GM21360 (cell line): ENCODE results near the gene STEAP3.
A peak's percentile ranks its signal among the peaks of the same experiment; 100 is the strongest.
"Not testable (repeated sequence)": the region's sequence is repeated elsewhere in the genome, so short reads cannot be mapped to it uniquely, and the experiment has no call there.

ENCODE experiments used
- ATAC-seq: cut with Tn5 transposase; IDR thresholded peaks from one replicate; pipeline ENCODE4 v1.9.1; 2021; ENCODE audit warnings: mild to moderate bottlenecking, moderate library complexity; ENCODE audit not compliant: unreplicated experiment

STEAP3 gene

DNA sequence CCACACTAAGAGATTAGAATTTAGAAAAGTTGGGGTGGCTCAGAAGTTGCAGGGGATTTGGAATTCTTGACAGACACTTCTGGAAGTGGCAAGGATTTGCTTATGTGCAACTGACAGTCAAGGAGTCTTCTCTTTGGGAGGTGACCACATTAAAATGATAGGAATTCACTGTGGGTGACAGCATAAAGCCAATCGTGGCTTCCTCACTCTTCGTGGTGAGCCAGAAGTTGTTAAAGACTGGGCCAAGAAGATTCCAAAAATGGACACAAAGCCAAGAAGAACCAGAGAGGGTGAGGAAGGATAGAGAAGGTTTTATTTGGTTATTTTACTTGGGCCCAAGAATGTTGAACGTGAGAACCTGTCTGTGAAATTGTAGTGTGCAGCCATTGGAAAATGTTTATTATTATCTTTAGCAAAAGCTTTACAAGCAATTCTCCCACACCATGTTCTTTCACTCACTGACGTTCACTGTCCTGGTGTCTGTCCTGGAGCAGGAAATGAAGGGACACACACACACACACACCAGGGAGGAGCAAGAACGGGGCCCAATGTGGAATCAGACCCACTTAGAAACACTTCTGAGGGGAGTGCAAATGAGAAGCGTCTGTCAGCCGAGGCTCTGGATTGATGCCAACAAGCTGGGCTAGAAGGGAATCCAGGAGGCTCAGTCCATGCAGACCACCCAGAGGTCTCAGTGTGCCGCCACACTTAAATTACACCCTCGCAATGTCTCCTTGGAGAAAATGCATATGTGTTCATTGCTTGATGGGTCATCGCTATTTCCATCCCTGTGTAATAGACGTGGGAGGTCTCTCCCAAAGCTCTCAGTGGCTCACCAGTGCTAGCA lies 37.2 kb downstream of the STEAP3 start:
- no peak for ATAC-seq

GRCh38 chr2:119261493-119262225 lies 38.0 kb downstream of the STEAP3 start:
- ATAC-seq: no peak

DNA sequence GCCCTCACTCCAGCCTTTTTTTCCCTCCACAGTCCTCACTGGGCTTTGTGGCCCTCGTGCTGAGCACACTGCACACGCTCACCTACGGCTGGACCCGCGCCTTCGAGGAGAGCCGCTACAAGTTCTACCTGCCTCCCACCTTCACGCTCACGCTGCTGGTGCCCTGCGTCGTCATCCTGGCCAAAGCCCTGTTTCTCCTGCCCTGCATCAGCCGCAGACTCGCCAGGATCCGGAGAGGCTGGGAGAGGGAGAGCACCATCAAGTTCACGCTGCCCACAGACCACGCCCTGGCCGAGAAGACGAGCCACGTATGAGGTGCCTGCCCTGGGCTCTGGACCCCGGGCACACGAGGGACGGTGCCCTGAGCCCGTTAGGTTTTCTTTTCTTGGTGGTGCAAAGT lies 39.4 kb downstream of the STEAP3 start:
- no peak for ATAC-seq

GRCh38 chr2:119263656-119264055 lies 40.0 kb downstream of the STEAP3 start:
- no peak for ATAC-seq

DNA sequence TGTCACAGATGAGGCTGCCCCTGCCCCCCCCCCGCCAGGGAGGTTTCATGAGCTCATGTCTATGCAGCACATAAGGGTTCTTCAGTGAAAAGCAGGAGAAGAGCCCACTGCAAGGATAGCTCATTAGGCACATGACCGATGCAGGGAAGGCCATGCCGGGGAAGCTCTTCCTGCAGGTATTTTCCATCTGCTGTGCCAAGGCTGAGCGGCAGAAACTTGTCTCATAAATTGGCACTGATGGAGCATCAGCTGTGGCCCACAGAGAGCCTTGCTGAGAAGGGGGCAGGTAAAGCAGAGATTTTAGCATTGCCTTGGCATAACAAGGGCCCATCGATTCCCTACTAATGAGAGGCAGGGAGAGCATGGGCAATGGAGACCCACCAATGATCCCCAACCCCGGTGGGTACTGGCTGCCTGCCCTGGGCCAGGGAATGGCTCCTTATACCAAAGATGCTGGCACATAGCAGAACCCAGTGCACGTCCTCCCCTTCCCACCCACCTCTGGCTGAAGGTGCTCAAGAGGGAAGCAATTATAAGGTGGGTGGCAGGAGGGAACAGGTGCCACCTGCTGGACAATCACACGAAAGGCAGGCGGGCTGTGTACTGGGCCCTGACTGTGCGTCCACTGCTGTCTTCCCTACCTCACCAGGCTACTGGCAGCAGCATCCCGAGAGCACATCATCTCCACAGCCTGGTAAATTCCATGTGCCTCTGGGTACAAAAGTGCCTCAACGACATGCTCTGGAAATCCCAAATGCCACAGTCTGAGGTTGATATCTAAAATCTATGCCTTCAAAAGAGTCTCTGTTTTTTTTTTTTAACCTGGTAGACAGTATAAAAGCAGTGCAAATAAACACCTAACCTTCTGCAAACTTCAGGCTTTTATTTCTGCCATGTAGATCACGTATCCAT lies 41.4 kb downstream of the STEAP3 start:
- peak; percentile 93 for ATAC-seq

GRCh38 chr2:119265693-119266066 lies 42.0 kb downstream of the STEAP3 start:
- no peak for ATAC-seq

- no peak for ATAC-seq
Observed at GRCh38 chr2:119266091-119266589, 42.5 kb downstream of the STEAP3 start.

GRCh38 chr2:119267604-119268003 lies 44.0 kb downstream of the STEAP3 start:
- ATAC-seq: no peak

GRCh38 chr2:119276864-119277263 lies 53.2 kb downstream of the STEAP3 start:
- no peak for ATAC-seq

- ATAC-seq: not testable (repeated sequence)
Observed at GRCh38 chr2:119278385-119278784, 54.8 kb downstream of the STEAP3 start.

DNA sequence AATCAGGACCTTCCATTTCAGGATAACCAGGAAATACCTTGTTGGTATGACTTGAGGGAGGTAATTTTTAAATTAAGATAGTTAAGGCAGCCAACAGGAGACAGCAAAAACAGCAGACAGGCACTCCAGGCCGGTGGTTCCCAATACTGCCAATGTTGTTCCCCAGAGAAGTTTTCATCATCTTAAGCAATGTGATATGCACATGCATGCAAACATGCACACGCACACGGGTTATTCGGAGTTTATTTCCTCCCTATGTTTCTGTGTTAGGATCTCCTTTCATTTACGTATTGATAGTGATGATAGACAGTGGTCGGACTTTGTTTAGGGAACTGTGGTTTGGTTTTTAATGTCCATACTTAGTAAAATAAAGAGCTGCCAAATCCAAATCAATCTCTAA lies 55.3 kb downstream of the STEAP3 start:
- no peak for ATAC-seq

DNA sequence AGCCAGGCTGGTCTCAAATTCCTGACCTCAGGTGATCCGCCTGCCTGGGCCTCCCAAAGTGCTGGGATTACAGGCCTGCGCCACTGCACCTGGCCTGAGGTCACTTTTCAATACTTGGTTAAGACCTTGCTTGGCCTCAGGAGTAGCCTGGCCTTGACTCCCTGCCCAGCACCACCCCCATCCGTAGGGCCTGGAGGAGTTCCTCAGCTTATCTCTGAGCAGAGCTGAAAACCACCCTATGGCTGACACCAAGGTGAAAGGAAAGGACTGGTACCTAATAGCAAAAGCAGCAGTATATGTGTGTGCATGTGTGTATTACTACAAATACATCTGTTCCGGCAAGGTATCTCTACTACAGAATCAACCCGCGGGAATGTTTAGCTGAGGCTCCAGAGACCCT lies 56.0 kb downstream of the STEAP3 start:
- ATAC-seq: no peak

GRCh38 chr2:119280680-119281079 lies 57.0 kb downstream of the STEAP3 start:
- no peak for ATAC-seq

GRCh38 chr2:119282146-119282995 lies 58.7 kb downstream of the STEAP3 start:
- ATAC-seq: no peak

DNA sequence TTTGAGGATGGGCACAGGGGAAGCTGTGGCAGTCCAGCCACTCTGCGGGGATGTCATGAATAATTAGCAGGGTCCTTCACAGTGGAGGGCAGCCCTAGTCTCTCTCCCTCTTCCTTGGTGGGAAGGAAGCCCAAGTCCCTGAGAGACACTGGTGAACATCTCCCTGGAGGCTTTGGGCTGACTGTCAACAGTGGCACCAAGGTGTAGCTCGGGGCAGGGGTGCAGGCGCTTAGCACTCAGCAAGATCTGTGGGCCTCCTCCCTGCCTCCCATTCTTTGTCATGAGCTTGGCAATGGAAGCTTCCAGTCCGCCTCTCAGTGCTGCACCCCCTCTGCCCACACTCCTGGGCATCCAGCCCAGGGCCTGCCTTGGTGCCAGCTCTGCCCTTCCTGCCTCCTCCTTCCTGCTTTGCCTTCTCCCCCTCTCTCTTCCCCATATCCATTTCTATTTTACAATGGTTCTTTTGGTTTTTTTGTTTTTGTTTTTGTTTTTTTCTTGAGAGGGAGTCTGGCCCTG lies 59.4 kb downstream of the STEAP3 start:
- ATAC-seq: no peak

- no peak for ATAC-seq
Observed at GRCh38 chr2:119283873-119284331, 60.3 kb downstream of the STEAP3 start.

DNA sequence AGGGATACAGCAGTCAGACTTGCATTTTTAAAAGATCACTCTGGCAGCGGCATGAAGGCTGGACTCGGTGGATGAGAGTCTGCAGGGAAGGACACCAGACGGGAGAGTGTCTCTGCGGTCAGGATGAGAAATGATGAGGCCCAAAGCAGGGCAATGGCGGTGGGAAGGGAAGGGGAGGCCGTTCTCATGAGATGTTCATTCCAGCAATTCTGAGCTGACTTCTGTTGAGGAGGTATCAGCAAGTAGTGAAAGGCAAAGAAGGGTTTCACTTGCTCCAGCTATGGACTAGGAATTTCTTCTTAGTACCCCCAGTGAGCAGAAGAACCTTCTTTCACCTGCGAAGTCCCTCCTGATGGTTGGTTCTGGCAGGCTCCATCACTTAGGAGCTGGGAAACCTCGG lies 63.0 kb downstream of the STEAP3 start:
- ATAC-seq: no peak

DNA sequence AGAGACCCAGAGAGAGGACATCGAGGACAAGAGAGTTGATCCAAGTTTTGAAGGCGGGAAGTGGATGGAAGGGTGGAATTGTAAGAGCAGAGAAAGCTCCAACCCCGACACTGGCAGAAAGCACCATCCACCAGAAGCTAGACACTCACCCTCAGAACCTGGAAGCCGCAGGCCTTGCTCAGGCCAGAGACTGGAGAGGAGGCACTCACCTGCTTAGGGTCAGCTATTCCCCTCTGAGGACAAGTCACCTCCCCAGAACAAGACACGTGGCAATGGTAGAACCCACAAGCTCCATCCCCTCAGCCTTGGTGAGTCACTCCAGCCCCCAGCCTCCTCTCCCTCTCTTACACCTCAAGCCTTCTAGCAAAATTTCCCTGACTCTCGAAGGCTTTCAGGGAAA lies 64.9 kb downstream of the STEAP3 start:
- ATAC-seq: no peak

- no peak for ATAC-seq
Observed at GRCh38 chr2:119289093-119289492, 65.5 kb downstream of the STEAP3 start.

DNA sequence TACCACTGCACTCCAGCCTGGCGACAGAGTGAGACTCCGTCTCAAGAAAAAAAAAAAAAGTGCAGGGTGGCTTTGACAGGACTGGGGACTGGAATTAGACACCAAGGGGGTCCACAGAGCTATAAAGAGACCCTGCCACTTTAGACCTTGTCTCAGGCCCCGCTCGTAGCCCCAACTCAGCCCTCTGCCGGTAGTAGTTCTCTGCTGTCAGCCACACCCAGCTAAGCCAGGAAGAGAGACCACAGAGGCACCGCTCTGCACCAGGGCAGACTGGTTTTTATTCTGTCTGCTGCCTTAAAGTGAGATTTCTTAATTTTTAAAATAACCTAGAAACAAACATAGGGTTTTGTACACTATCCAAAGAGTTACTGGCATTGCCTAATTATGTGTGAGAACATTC lies 66.0 kb downstream of the STEAP3 start:
- ATAC-seq: no peak
